Subcutaneous adipose tissue (tissue), 4 donors: ENCODE results near the gene CNTNAP5. TPM values are rescaled to one million over a fixed set of nuclear protein-coding genes. Genes with fewer than 3 reads are reported as not detected.

ENCODE experiments used
- CTCF ChIP-seq: fragments of 450-650 bp; IDR thresholded peaks from one replicate; pipeline ENCODE4 v1.5.1; 2016; ENCODE audit warnings: low read depth, mild to moderate bottlenecking, control low read depth, antibody characterized with exemption, moderate library complexity
- total RNA-seq, 4 donors: library from RNA; depleted of rRNA; stranded (reverse); fragments of >200 nt; gene quantifications; one replicate each; pipeline ENCODE4 v1.1.0, GENCODE V29; 2016

The CNTNAP5 gene
- total RNA-seq, 4 donors from 2014 or later = not detected

- no peak for TF ChIP-seq CTCF
Observed at GRCh38 chr2:124121106-124121505, 96.0 kb downstream of the CNTNAP5 start.

GRCh38 chr2:124121760-124122275 is 96.7 kb downstream of the CNTNAP5 start:
- TF ChIP-seq CTCF = no peak

- TF ChIP-seq CTCF = no peak
Observed at GRCh38 chr2:124122340-124122739, 97.3 kb downstream of the CNTNAP5 start.

- no peak for TF ChIP-seq CTCF
Observed at GRCh38 chr2:124131276-124131675, 106.2 kb downstream of the CNTNAP5 start.

GRCh38 chr2:124136110-124136509 is 111.0 kb downstream of the CNTNAP5 start:
- TF ChIP-seq CTCF = no peak

- no peak for TF ChIP-seq CTCF
Observed at GRCh38 chr2:124138076-124138475, 113.0 kb downstream of the CNTNAP5 start.

- no peak for TF ChIP-seq CTCF
Observed at GRCh38 chr2:124145982-124146381, 120.9 kb downstream of the CNTNAP5 start.
